Measurements from ENCODE around the gene RPS26.

DNA sequence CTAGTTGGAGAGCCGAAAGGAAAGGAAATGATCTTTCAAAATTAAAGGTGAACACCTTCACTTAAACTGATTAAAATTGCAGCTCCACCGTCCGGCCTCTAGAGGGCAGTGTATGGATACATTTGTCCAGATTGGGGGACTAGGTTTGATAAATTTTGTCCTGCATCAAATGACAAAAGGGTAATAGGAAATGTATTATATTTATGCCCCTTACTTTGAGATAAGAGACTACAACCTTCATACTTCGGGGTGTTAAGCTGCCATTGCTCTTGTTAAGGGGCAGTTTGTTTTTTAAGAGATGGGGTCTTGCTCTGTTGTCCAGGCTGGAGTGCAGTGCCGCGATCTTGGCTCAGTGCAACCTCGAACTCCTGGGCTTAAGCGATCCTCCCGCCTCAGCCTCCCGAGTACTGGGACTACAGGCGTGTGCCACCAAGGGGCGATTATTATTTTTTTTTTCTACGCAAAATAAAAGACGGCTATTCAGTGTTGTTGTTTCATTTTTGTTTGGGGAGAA is 45.5 kb upstream of the RPS26 start:
- no peak for TF ChIP-seq YY1 (IDR thresholded peaks at IDR 0.05; ENCODE audit: insufficient read depth, insufficient read length)
- TF ChIP-seq ZNF274 (IDR thresholded peaks at IDR 0.05; ENCODE audit: low read depth, low read length), result no peak
- TF ChIP-seq SUZ12 (IDR thresholded peaks at IDR 0.05; ENCODE audit: extremely low read depth, insufficient read depth, insufficient read length), result no peak
